Activated T-cell treated with anti-CD3 and anti-CD28 coated beads, Interleukin-2, amount 50 U/mL, for 24 hours (primary cell): Measurements from ENCODE around the gene TNXB.
"Not testable (repeated sequence)": the region's sequence is repeated elsewhere in the genome, so short reads cannot be mapped to it uniquely, and the experiment has no call there.

Experiments used
- DNase-seq: peaks from one replicate; pipeline ENCODE4 v3.0.0-alpha.2; 2020
- H3K27ac Mint-ChIP-seq: 2 replicates; pipeline ENCODE4 v1.8.0; 2020; ENCODE audit warnings: mild to moderate bottlenecking, mixed read lengths
- H3K27me3 Mint-ChIP-seq: 2 replicates; pipeline ENCODE4 v1.8.0; 2020; ENCODE audit warnings: mixed read lengths
- H3K36me3 Mint-ChIP-seq: 2 replicates; pipeline ENCODE4 v1.8.0; 2020; ENCODE audit warnings: low read depth, mixed read lengths
- H3K4me1 Mint-ChIP-seq: 2 replicates; pipeline ENCODE4 v1.8.0; 2020; ENCODE audit warnings: low read depth, mixed read lengths
- H3K4me3 Mint-ChIP-seq: 2 replicates; pipeline ENCODE4 v1.8.0; 2020; ENCODE audit warnings: mild to moderate bottlenecking, moderate library complexity, mixed read lengths
- H3K9me3 Mint-ChIP-seq: 2 replicates; pipeline ENCODE4 v1.8.0; 2020; ENCODE audit warnings: mixed read lengths

TNXB gene

DNA sequence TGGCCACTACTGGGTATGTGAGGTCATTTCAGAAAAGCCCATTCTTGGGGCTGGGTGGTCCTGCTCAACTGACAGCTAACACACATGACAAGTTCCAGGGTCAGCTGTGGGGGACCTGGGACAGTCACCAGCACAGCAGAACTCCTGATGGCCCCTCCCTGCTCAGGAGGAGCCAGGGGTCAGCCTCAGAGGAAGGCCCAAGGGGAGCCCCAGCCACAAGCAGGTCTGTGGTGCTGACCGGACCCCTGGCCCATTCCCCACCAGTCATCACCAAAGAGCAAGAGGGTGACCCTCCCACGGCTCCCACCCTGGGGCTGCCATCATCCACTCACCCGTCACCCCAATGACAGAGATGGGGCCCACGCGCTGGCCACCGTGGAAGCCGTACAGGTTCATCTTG, 52.9 kb downstream of the TNXB start:
- Mint-ChIP-seq H3K27ac (no peak overlapping the region), H3K4me1 (no peaks in the 10 kb centered on the region), H3K27me3 (no peaks in the 10 kb centered on the region), H3K4me3 (no peak overlapping the region), H3K36me3 (no peaks in the 10 kb centered on the region), H3K9me3 (no peaks in the 10 kb centered on the region)
- no peak for DNase-seq

DNA sequence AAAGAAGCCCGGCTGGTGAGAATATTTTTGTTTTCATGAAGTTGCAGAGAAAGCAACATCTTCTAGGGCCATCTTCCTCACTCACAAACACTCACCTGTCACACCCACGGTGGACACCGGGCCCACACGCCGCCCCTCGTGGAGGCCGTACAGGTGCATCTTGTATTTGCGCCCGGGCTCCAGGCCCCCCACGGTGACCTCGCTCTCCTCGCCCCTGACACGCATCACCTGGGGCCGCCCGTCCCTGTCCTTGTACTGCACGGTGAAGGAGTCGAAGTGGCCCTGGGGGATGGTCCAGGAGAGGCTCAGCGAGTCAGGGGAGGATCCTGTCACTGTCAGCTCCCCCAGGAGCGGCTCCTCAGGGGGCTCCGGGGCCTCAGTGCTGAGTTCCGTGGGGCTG, 53.4 kb downstream of the TNXB start:
- not testable (repeated sequence) for H3K36me3 Mint-ChIP-seq, H3K27ac Mint-ChIP-seq, H3K4me1 Mint-ChIP-seq, H3K9me3 Mint-ChIP-seq, H3K4me3 Mint-ChIP-seq, DNase-seq, H3K27me3 Mint-ChIP-seq

DNA sequence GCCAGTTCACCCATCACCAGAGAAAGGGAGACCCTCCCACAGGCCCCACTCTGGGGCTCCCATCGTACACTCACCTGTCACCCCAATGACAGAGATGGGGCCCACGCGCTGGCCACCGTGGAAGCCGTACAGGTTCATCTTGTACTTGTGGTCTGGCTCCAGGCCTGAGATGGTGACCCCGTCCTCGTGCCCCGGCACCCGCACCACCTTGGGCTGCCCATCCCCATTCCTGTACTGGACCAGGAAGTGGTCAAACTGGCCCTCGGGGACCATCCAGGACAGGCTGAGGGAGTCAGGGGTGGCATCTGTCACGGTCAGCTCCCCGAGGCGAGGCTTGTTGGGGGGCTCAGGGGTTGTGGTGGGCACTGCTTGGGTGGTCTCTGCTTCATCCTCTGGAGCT, 55.8 kb downstream of the TNXB start:
- not testable (repeated sequence) for H3K4me3 Mint-ChIP-seq, H3K4me1 Mint-ChIP-seq, H3K9me3 Mint-ChIP-seq, DNase-seq, H3K27ac Mint-ChIP-seq, H3K36me3 Mint-ChIP-seq, H3K27me3 Mint-ChIP-seq

DNA sequence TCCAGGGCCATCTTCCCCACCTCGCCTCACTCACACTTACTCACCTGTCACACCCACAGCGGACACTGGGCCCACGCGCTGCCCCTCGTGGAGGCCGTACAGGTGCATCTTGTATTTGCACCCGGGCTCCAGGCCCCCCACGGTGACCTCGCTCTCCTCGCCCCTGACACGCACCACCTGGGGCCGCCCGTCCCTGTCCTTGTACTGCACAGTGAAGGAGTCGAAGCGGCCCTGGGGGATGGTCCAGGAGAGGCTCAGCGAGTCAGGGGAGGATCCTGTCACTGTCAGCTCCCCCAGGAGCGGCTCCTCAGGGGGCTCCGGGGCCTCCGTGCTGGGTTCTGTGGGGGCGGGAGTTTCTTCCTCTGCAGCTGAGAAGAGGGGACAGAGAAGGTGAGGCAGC, 56.5 kb downstream of the TNXB start:
- not testable (repeated sequence) for H3K27ac Mint-ChIP-seq, H3K27me3 Mint-ChIP-seq, H3K9me3 Mint-ChIP-seq, H3K4me1 Mint-ChIP-seq, H3K4me3 Mint-ChIP-seq, DNase-seq, H3K36me3 Mint-ChIP-seq

DNA sequence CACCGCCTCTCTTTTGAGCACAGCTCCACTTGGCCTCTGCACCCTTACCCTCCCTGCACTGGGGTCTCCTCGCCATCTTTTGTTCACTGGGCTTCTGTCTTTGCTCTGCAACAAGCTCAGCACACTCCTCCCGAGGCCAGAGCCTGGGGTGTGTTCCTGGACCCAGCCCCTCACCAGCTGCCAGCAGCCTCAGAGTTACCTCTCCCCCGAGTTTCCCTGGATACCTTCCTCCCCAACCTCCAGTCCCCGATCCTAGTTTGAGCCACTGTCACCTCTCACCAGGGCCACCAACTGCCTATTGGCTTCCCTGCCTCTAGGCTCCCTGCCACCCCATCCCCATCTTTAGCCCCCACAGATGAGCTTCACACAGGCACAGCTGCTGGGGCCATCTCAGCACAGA, 58.6 kb downstream of the TNXB start:
- DNase-seq, result no peak
- Mint-ChIP-seq H3K27me3 (no peaks in the 10 kb centered on the region), H3K27ac (no peak overlapping the region), H3K4me1 (peaks cover 6% of the 10 kb centered on the region), H3K9me3 (no peaks in the 10 kb centered on the region), H3K36me3 (no peaks in the 10 kb centered on the region), H3K4me3 (no peak overlapping the region)

DNA sequence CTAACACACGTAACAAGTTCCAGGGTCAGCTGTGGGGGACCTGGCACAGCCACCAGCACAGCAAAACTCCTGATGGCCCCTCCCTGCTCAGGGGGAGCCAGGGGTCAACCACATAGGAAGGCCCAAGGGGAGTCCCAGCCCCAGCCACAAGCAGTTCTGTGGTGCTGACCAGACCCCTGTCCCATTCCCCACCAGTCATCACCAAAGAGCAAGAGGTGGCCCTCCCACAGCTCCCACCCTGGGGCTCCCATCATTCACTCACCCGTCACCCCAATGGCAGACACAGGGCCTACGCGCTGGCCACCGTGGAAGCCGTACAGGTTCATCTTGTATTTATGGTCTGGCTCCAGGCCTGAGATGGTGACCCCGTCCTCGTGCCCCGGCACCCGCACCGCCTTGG, 59.4 kb downstream of the TNXB start:
- H3K27ac Mint-ChIP-seq, H3K4me1 Mint-ChIP-seq, DNase-seq, H3K9me3 Mint-ChIP-seq, H3K4me3 Mint-ChIP-seq, H3K36me3 Mint-ChIP-seq, H3K27me3 Mint-ChIP-seq: not testable (repeated sequence)

DNA sequence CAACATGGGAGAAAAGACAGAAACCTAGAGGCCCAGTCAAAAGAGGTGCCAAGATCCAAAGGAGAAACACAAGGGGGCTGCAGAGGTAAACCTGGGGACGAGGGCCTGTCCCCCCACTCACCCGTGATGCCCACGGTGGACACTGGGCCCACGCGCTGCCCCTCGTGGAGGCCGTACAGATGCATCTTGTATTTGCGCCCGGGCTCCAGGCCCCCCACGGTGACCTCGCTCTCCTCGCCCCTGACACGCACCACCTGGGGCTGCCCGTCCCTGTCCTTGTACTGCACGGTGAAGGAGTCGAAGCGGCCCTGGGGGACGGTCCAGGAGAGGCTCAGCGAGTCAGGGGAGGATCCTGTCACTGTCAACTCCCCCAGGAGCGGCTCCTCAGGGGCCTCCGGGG, 60.0 kb downstream of the TNXB start:
- not testable (repeated sequence) for H3K4me1 Mint-ChIP-seq, DNase-seq, H3K36me3 Mint-ChIP-seq, H3K27ac Mint-ChIP-seq, H3K9me3 Mint-ChIP-seq, H3K4me3 Mint-ChIP-seq, H3K27me3 Mint-ChIP-seq

DNA sequence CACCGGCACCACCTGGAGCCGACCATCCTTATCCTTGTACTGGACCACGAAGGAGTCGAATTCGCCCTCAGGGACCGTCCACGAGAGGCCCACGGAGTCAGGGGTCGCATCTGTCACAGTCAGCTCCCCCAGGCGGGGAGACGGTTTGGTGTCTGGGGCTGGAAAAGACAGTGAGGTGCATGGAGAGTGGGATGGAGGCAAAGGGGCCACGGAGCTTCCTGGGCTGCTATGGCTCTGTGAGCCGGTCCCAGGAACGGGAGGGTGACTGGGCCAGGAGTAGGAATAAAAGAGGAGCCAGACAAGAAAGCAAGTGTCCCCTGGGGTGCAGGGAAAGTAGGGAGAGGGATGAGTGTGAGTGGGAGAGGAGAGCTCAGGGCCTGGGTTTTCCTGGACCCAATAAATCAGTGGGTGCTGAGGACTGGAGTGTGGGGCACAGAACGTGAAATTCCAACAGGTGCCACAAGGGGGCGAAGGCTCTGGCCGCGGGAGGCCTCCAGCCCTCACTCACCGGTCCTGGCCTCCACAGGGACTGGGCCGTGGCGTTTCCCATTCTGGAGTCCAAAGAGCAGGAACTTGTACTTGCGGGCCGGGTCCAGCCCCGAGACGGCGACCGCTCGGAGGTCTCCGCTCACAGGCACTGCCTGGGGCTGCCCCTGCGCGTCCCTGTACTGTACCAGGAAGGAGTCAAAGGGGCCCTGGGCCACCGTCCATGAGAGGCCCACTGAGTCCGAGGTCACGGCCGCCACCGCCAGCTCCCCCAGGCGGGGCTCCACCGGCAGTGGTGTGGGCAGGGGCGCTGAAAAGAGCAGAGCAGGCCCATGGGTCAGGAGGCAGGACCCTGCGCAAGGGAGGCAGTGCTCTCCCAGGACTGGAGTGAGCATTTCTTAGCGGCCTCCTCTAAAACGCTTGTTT, 61.0 kb downstream of the TNXB start:
- H3K27ac Mint-ChIP-seq, result no peak overlapping the region
- no peaks in the 10 kb centered on the region for H3K9me3 Mint-ChIP-seq
- H3K4me3 Mint-ChIP-seq, result no peak overlapping the region
- H3K4me1 Mint-ChIP-seq, result peaks cover 6% of the 10 kb centered on the region
- peak; percentile 83 for DNase-seq
- no peaks in the 10 kb centered on the region for H3K27me3 Mint-ChIP-seq
- no peaks in the 10 kb centered on the region for H3K36me3 Mint-ChIP-seq

DNA sequence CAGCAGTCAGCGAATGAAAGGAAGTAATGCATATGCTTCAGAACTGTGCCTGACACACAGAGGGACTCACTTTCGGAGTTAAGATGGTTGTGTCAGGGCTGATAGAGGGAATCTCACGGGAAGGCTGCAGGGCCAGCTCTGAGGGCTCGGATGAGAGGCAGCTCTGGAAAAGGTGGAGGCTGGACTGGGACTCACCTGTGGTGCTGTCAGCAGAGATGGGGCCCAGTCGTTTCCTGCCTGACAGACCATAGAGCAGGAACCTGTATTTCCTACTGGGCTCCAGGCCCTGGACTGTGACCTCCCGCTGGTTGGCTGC, 61.6 kb downstream of the TNXB start:
- no peaks in the 10 kb centered on the region for H3K27me3 Mint-ChIP-seq
- no peak overlapping the region for H3K4me3 Mint-ChIP-seq
- DNase-seq, result no peak
- no peaks in the 10 kb centered on the region for H3K9me3 Mint-ChIP-seq
- H3K4me1 Mint-ChIP-seq, result peaks cover 6% of the 10 kb centered on the region
- no peak overlapping the region for H3K27ac Mint-ChIP-seq
- H3K36me3 Mint-ChIP-seq, result no peaks in the 10 kb centered on the region

DNA sequence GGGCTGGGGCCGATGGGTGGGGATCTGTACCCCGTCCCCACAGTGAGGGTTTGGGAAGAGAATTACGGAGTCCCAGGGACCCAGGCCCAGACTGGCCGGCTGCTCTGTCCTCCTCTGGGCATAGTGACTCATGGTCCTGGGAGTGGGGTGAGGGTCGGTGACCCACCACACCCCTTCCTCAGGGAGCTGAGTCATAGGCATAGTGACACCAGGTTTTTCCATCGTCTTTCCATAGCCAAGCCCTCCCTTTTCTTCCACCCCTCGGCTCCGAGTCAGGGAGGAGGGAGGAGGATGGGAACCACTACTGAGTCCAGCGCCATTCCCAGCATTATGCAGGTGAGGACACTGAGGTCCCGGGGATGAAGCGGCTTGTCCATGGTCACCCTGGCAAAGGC, 62.1 kb downstream of the TNXB start:
- no peak overlapping the region for H3K4me3 Mint-ChIP-seq
- no peak for DNase-seq
- no peaks in the 10 kb centered on the region for H3K9me3 Mint-ChIP-seq
- H3K27me3 Mint-ChIP-seq, result no peaks in the 10 kb centered on the region
- no peak overlapping the region for H3K27ac Mint-ChIP-seq
- H3K4me1 Mint-ChIP-seq, result peaks cover 6% of the 10 kb centered on the region
- H3K36me3 Mint-ChIP-seq, result no peaks in the 10 kb centered on the region

DNA sequence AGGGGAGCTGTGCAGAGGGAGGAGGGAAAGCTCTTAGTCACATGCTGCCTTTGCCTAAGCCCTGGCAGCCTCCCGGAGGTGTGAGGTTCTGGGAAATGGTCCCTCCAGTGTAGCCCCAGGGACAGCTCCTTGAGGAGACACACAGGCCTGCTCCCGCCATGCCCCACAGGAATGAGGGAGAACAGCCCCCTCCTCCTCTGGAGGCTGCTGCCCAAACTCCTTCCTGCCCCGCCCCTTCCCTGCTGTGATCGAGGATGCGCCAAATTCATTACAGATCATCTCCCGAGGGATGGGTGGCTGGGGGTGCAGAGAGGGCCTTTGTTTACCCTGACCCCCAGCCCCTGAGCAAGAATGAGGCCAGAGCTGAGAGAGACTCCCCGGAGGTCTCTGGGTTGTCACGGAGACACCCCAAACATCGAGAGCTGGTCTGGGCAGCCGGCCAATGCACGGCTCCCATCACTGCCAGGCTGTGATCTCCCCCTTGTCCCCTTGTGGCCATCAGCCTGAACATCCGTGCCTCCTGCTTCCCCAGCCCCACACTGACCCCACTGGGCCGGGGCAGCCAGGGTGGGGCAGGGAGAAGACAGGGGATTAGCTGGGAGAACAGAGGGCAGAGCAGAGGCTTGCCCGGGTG, 62.6 kb downstream of the TNXB start:
- no peak overlapping the region for H3K27ac Mint-ChIP-seq
- no peak for DNase-seq
- H3K4me1 Mint-ChIP-seq, result peaks cover 6% of the 10 kb centered on the region
- H3K9me3 Mint-ChIP-seq, result no peaks in the 10 kb centered on the region
- no peaks in the 10 kb centered on the region for H3K36me3 Mint-ChIP-seq
- no peak overlapping the region for H3K4me3 Mint-ChIP-seq
- H3K27me3 Mint-ChIP-seq, result no peaks in the 10 kb centered on the region

DNA sequence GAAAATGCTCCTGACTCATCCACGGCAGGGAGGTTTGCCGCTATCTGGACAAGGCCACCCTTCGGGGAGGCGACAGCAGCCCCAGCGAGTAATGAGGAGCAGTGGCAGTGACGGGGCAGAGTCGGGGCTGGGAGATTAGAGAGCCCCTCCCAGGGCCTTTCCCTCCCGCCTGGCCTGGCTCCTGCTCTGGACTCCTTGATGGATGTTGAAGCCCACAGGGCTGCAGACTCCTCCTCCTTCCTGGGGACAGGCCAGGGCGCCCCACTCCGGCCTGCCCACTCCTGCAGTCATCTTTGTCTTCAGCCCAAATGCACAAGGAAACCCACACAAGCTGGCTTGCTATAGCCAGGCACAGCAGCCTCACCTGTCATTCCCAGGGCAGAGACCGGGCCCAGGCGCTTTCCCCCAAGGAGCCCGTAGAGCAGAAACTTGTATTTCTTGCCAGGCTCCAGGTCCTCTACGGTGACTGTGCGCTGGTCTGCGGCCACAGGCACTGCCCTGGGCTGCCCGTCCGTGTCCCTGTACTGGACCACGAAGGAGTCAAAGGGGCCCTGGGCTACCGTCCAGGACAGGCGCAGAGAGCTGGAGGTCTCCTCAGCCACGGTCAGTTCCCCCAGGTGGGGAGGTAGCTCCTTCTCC, 63.2 kb downstream of the TNXB start:
- H3K9me3 Mint-ChIP-seq, result no peaks in the 10 kb centered on the region
- no peak for DNase-seq

DNA sequence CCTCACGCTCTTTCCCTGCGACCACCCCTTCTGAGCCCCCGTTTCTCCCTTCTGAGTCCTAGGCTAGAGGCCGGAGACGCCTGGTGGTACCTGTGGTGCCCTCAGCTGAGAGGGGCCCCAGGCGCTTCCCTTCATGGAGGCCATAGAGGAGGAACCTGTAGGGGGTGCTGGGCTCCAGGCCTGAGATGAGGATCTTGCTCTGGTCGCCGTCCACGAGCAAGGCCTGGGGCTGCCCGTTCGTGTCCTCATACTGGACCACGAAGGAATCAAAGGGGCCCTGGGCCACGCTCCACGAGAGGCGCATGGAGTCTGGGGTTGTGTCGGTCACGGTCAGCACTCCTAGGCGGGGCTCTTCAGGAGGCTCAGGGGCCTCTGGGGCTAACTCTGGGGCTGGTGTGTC, 64.2 kb downstream of the TNXB start:
- H3K27me3 Mint-ChIP-seq, H3K27ac Mint-ChIP-seq, H3K9me3 Mint-ChIP-seq, H3K36me3 Mint-ChIP-seq, H3K4me1 Mint-ChIP-seq, H3K4me3 Mint-ChIP-seq, DNase-seq: not testable (repeated sequence)

More for the DNA sequence above, 63.2 kb downstream of the TNXB start:
- peaks cover 6% of the 10 kb centered on the region for H3K4me1 Mint-ChIP-seq
- no peak overlapping the region for H3K27ac Mint-ChIP-seq
- no peaks in the 10 kb centered on the region for H3K36me3 Mint-ChIP-seq
- H3K27me3 Mint-ChIP-seq, result no peaks in the 10 kb centered on the region
- no peak overlapping the region for H3K4me3 Mint-ChIP-seq

DNA sequence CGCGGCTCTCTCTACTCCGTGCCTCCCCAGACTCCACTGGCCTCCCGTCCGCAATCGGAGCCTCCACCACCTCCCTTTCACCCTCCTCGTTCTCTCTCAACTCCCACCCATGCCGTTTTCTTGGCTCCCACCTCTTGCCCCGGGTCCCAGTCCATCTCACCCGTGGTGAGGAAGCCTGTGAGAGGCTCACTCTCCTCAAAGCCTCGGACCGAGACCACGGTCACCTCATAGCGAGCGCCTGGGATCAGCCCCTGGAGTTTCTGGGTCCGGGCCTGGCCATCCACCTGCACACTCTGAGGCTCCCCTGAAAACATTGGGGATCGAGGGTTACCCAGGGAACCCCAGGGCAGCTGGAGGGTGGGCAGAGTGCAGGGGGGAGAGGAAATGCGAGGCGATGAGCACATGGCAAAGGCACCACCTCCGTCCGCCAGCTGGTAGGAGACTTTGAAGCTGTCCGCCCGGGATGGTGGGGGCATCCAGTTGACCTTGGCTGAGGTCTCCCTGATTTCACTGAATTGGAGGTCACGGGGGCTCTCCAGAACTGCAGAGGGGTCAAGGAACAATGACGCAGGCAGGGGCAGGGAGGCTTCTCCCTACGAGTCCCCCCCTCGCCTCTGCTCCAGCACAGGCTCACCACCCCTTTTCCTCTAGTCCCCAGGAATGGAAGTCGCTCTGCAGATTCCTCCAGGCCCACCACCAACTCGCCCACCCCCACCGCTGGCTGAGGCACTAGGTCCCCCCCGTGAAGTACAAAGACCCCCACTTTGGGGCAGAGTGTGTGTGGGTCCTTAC, 65.4 kb downstream of the TNXB start:
- H3K27me3 Mint-ChIP-seq, H3K4me1 Mint-ChIP-seq, H3K36me3 Mint-ChIP-seq, H3K27ac Mint-ChIP-seq, H3K9me3 Mint-ChIP-seq, H3K4me3 Mint-ChIP-seq, DNase-seq: not testable (repeated sequence)

DNA sequence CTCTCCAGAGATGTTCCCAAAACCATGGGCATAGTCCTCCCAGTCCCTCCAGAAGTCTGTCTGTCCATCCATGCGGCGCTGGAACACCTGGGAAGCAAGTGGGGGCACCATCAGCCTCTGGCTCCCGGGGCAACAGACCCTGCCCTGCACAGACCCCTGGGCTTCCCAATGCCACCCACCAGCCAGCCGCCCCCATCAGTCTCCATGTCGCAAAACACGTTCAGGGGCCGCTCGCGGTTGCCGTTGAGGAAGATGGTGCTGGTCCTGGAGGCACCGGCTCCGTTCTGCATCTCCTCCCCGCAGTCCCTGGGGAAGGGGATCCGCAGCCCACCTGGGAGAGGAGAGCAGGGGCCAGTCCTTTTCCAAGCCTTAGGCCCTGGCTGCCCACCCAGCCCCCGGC, 66.9 kb downstream of the TNXB start:
- not testable (repeated sequence) for H3K4me1 Mint-ChIP-seq, DNase-seq, H3K4me3 Mint-ChIP-seq, H3K27me3 Mint-ChIP-seq, H3K27ac Mint-ChIP-seq, H3K9me3 Mint-ChIP-seq, H3K36me3 Mint-ChIP-seq
